Measurements from ENCODE around the gene SSTR5.

GRCh38 chr16:1039762-1040161 lies 32.8 kb upstream of the SSTR5 start:
- TF ChIP-seq YY1 (IDR thresholded peaks at IDR 0.05; ENCODE audit: insufficient read depth, insufficient read length): no peak
- TF ChIP-seq SUZ12 (IDR thresholded peaks at IDR 0.05; ENCODE audit: extremely low read depth, insufficient read depth, insufficient read length): no peak
